NOMO-1 treated with DMSO at 0.1 percent for 48 hours (cell line): Measurements from ENCODE around the gene ALDH1A3.
A peak's percentile ranks its signal among the peaks of the same experiment; 100 is the strongest.

Experiments
- DNase-seq: peaks from one replicate; lab custom pipeline; 2025; ENCODE audit not compliant: unreplicated experiment; lab: John Stamatoyannopoulos, UW

ALDH1A3 gene

DNA sequence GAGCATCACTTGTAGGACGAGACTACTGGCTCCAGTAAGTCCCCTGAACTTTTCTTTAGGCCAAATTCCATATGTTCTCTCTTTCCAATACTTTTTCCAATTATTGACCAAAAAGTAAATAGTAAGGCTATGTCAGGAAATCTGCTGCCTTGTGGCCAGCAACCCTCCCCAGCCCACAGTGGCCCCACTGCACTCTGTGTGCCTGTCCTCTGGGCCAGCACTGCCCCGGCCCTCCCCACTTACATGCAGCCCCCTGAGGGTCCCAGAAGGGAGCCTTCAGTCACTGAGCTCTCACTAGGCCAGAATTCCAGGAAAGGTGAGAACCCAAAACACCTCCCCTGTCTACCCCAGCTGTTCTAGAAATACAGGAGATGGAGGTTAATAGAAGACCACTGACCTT, 21.3 kb upstream of the ALDH1A3 start:
- no peak for DNase-seq

GRCh38 chr15:100859970-100860828, 19.4 kb upstream of the ALDH1A3 start:
- DNase-seq: no peak

DNA sequence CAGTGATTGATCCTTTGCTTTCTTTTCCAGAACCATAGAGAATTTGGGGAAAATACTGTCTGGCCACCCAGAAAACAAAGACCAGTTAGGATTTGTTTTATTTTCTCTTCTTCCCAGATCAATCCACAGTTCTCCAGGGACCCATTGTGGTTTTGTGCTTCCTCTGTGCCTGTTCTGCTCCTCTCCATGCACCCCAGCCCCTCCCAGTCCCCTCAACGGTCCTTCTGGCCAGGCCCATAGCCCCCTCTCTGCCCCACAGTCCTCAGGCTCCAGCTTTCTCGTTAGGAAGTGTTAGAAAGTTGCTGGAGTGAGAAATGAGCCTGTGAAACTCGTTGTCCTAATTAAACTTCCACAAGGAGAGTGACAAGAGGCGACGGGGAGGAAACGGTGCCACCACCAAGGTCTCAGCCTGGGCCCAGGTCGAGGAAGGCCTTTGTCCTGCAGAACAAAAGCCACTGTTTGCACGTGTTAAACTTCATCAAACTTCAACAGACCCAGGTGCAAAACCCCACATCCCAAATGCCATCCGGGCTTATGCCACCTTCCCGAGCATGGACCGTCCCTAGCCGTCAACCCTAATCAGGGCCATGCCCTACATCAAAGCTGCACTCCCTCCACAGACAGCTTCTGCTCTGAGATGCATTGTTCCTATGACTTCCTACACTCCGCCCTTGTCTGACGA, 18.7 kb upstream of the ALDH1A3 start:
- no peak for DNase-seq

DNA sequence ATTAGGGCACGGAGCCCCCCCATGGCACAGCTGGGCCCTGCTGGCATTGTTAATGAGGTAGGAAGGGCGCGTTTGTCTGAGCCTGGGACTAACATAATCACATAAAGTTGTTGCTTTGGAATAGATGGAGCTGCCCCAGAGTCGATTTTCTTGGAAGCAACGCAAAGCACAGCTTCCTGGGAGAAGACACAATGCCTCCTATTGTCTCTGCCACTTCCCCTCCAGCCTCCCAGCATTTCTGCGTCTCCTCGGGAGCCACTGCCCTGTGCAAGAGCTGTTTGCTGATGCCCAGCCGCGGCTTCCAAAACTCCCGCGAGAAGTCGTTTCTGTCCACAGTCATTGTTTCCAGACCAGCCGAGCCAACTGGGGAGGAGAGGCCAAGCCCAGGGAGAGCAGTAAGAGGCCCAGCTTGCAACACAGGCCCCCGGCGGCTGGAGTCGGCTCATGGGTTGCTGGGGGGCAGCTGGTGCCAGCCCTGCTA, 18.1 kb upstream of the ALDH1A3 start:
- DNase-seq: no peak

GRCh38 chr15:100862162-100862561, 17.5 kb upstream of the ALDH1A3 start:
- no peak for DNase-seq

GRCh38 chr15:100863075-100863795, 16.4 kb upstream of the ALDH1A3 start:
- no peak for DNase-seq

GRCh38 chr15:100863796-100864267, 15.8 kb upstream of the ALDH1A3 start:
- DNase-seq: no peak

DNA sequence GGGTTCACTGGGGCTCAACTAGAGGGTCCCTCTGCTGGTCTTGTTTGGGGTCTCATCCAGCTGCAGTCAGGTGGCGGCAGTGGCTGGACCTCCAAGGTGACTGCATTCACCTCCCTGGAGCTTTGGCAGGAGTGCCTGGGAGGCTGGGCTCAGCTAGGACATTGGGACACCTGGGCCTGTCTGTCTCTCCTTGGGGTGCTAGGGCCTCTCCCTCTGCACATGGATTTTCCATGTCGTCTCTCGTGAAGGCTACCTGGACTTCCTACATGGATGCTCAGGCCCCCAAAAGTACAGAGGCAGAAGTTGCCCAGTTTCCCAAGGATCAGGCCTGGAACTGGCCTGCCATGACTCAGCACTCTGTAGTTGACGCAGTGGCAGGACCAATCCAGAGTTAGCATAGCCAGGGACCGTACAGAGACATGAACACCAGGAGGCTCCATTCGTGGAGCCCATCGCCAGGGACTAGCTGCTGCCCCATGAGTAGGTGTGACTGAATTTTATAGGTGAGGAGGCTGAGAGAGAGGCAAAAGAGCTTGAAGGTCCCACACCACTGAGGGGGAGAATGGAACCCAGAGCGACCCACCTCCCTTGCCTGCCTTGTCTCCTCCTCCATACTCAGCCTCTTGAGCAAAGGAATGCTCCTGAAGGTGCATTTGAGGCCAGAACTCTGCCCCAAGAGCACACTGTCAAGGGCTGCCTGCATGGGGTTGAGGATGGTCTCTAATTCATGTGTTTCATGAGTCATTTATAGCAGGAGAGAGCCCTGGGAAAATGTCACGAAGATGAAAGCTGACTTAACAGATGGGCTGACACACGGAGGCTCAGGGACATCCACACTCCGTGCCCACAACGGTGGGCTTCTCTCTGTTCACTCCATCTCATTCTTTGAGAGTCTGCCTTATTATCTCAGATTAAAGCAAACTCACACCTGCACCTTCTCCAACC, 13.0 kb upstream of the ALDH1A3 start:
- DNase-seq: no peak

GRCh38 chr15:100867433-100867832, 12.2 kb upstream of the ALDH1A3 start:
- no peak for DNase-seq

- no peak for DNase-seq
Observed at GRCh38 chr15:100869151-100869999, 10.3 kb upstream of the ALDH1A3 start.

GRCh38 chr15:100873029-100873677, 6.5 kb upstream of the ALDH1A3 start:
- DNase-seq: peak; percentile 94

GRCh38 chr15:100875495-100875894, 4.1 kb upstream of the ALDH1A3 start:
- DNase-seq: no peak

- DNase-seq: no peak
Observed at GRCh38 chr15:100875976-100876375, 3.7 kb upstream of the ALDH1A3 start.

- no peak for DNase-seq
Observed at GRCh38 chr15:100877551-100877950, 2.1 kb upstream of the ALDH1A3 start.

- DNase-seq: no peak
Observed at GRCh38 chr15:100878130-100878529, 1.5 kb upstream of the ALDH1A3 start.

GRCh38 chr15:100878648-100879047, 983 bp upstream of the ALDH1A3 start:
- no peak for DNase-seq

- no peak for DNase-seq
Observed at GRCh38 chr15:100879061-100879463, 569 bp upstream of the ALDH1A3 start.

- DNase-seq: no peak
Observed at GRCh38 chr15:100880139-100880896, 687 bp downstream of the ALDH1A3 start.
